HEK293T (cell line): ENCODE results near the gene SZT2.

Experiments used
- ARNT ChIP-seq: fragments of 450-650 bp; IDR thresholded peaks from 2 replicates; pipeline ENCODE4 v1.6.1; 2017; ENCODE audit warnings: mild to moderate bottlenecking
- BHLHE40 ChIP-seq: fragments of 450-650 bp; IDR thresholded peaks from 2 replicates; pipeline ENCODE4 v1.6.1; 2016; ENCODE audit warnings: mild to moderate bottlenecking, moderate library complexity, borderline replicate concordance
- FOXM1 ChIP-seq: fragments of 450-650 bp; IDR thresholded peaks from 2 replicates; pipeline ENCODE4 v1.6.1; 2017; ENCODE audit warnings: mild to moderate bottlenecking, borderline replicate concordance
- HDGF ChIP-seq: fragments of 450-650 bp; IDR thresholded peaks from 2 replicates; pipeline ENCODE4 v1.6.1; 2017; ENCODE audit warnings: antibody characterized with exemption, borderline replicate concordance
- ZNF384 ChIP-seq: fragments of 450-650 bp; IDR thresholded peaks from 2 replicates; pipeline ENCODE4 v1.6.1; 2016

GRCh38 chr1:43452789-43453441, 63.2 kb downstream of the SZT2 start:
- TF ChIP-seq HDGF (no peak), ARNT (no peak), FOXM1 (no peak), BHLHE40 (no peak), ZNF384 (no peak)
